Medulla oblongata (tissue), 1 donor: ENCODE data around the gene BCAS3.
"Not testable (repeated sequence)": the region's sequence is repeated elsewhere in the genome, so short reads cannot be mapped to it uniquely, and the experiment has no call there.

Source experiments
- DNase-seq: peaks from one replicate; pipeline ENCODE4 v3.0.0-alpha.2; 2015; ENCODE audit errors: extremely low spot score

BCAS3 gene

GRCh38 chr17:61000911-61001310 lies 323.3 kb downstream of the BCAS3 start:
- DNase-seq, result no peak

DNA sequence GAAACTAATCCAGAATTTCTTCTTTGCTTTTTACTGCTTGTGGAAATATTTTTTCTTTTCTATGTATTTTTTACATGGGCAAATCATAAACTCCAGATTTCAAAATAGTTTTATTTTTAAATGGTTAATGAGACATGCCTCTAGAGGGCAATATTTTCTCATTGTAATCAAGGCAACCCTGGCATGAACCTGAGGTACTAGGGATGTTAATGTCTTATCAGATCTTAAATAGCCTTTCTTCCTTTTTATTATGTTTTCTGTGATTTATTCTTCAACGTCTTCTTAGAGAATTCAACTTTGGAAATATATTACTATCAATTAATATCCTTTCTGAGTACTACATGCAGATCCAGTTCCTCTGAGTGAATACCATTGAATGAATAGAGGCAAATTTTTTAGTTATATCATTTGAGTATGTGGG lies 324.7 kb downstream of the BCAS3 start:
- DNase-seq, result peak; percentile 60

- DNase-seq, result no peak
Measured at GRCh38 chr17:61005358-61005757, 327.7 kb downstream of the BCAS3 start.

- DNase-seq, result not testable (repeated sequence)
Measured at GRCh38 chr17:61005958-61006357, 328.3 kb downstream of the BCAS3 start.

DNA sequence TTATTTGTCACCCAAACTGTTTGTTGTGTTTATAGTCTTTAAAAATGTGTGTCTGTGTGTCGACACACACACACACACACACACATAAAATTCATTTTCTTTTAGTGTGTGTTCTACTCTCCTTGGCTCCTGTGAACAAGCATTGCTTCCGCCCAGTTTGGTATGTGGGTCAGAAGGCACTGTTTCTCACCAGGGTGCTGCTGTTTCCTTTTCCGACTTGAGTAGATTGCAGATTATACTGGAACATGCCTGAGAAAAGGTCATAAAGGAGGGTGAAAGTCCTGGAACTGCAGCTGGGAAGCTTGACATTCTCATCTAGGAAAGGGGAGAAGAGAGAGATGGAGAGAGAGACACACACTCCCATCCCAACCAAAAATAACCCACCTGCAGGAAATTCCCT lies 330.3 kb downstream of the BCAS3 start:
- peak; percentile 21 for DNase-seq

DNA sequence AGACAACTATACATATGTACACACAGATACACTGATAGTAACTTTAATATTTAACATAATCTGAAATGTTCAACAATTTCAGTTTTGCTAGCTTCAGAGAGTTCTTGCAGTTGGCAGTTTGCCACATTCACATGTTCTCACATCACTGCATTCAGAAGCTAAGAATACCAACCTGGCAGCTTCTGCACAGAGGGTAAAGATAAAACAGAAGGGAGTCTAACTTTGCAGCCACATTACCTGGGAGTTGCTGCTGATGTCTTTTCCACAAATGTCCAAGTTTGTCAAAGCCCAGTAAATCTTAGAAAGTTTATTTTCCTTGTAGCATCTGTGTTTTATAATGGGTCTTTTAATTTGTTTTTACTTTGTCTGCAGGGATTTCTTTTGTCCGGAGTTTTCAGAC lies 332.0 kb downstream of the BCAS3 start:
- peak; percentile 12 for DNase-seq

GRCh38 chr17:61010661-61011170 lies 333.1 kb downstream of the BCAS3 start:
- no peak for DNase-seq

DNA sequence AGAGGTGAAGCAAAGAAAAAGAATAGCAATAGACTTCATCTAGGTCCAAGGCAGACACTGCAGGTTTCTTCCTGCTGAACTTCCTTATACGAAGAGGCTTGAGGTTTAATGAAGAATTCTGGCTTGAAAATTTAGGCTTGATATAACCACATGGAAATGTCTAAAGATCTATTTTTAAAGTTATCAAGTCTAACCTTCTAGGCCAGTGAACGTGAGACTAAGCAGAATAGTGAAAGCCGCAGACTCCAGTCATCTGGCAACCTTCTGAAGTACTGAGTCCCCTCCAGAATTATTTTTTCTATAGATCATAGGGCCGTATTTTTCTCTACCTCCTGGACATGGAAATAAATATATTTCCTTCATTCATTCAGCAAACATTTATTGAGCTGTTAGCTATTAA lies 333.6 kb downstream of the BCAS3 start:
- DNase-seq, result no peak

GRCh38 chr17:61015966-61016365 lies 338.3 kb downstream of the BCAS3 start:
- no peak for DNase-seq

- no peak for DNase-seq
Measured at GRCh38 chr17:61017317-61018006, 339.8 kb downstream of the BCAS3 start.

DNA sequence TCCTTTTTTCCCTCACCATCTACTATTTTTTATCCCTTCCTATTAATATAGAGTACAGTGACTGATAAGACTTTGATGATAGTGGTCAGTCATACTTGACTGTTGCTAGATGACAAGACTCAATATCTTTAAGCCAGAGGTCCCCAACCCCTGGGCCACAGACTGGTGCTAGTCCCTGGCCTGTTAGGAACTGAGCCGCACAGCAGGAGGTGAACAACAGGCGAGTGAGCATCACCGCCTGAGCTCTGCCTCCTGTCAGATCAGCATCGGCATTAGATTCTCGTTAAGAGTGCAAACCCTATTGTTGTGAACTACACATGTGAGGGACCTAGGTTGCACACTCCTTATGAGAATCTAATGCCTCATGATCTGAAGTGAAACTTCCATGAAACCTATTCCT lies 341.3 kb downstream of the BCAS3 start:
- no peak for DNase-seq

DNA sequence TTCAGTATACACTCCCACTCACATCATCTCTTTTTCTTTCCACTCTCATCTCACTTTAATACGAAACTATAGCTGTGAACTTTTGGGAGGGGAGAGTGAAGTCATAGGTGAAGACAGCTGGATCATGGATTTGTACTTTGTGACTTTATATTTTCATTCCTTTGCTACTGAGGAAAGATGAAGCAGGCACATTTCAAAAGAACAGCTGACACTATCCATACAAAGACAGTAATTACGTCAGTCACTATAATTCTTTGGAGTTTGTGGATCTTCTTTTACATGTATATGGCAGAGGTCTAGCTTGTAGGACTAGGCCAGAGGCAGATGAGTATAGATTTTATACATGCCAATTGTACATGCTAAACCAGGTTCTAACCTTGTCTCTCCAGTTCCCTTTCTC lies 346.3 kb downstream of the BCAS3 start:
- DNase-seq, result no peak

- DNase-seq, result no peak
Measured at GRCh38 chr17:61026818-61027217, 349.2 kb downstream of the BCAS3 start.

GRCh38 chr17:61029181-61029580 lies 351.5 kb downstream of the BCAS3 start:
- DNase-seq, result no peak

DNA sequence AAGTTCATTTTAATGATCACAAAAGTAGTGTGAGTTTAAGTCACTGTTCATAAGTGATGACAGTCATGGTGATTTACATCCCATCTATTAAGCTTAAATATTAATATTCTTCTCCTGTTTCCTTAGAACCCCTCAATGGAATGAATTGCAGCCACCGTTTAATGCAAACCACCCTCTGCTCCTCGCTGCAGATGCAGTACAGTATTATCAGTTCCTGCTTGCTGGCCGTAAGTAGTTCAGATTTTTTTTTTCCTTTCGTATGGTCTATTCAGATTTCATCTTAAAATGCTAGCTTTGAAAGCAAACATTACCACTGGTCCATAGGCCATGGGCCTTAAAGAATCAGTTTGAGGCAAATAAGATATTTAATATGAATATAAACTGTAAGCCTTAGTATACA lies 363.0 kb downstream of the BCAS3 start:
- no peak for DNase-seq

DNA sequence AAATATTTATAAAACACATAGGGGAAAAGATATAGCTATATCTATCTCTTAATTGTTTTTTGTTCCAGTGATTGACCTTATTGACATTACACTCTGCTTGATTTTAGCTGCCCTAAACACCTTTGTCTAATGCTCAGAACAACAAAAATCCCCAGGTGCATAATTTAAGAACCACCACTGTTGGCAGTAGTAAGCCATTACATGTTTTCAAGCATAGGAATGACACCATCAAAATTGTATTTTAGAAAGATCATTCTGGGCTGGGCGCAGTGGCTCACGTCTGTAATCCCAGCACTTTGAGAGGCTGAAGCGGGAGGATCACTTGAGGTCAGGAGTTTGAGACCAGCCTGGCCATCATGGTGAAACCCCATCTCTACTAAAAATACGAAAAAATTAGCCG lies 364.7 kb downstream of the BCAS3 start:
- DNase-seq, result not testable (repeated sequence)

GRCh38 chr17:61047515-61047914 lies 369.9 kb downstream of the BCAS3 start:
- DNase-seq, result no peak

GRCh38 chr17:61048376-61049106 lies 370.9 kb downstream of the BCAS3 start:
- DNase-seq, result no peak

- DNase-seq, result no peak
Measured at GRCh38 chr17:61053469-61053868, 375.8 kb downstream of the BCAS3 start.

DNA sequence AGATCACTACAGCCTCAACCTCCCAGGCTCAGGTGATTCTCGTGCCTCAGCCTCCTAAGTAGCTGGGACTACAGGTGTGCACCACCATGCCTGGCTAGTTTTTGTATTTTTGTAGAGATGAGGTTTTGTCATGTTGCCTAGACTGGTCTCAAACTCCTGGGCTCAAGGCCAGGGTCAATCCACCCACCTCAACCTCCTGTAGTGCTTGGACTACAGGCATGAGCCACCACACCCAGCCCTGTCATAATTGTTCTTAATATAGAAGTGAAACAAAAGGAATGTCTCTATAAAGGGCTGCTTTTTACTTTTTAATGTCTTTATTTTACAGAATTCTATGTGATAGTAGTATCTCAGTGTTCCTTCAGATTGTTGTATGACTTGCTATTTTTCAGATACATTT lies 376.8 kb downstream of the BCAS3 start:
- DNase-seq, result no peak

DNA sequence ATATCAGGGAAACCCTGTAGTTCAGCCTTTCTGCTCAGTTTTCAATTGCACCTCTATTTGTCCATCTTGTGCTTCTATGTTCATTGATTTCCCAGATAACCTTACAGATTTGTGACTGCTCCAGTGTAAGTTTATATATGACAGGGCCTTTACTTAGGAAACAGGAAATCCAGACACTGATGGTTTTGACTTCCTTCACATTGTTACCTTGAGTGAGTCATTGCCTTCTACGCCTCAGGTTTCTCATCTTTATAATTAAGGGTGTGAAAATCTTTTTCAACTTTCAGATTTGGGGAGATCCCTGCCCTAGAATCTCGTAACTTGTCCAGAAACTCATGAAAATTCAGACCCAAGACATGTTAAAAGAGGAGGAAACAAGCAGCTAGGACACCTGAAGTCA lies 379.6 kb downstream of the BCAS3 start:
- DNase-seq, result no peak

DNA sequence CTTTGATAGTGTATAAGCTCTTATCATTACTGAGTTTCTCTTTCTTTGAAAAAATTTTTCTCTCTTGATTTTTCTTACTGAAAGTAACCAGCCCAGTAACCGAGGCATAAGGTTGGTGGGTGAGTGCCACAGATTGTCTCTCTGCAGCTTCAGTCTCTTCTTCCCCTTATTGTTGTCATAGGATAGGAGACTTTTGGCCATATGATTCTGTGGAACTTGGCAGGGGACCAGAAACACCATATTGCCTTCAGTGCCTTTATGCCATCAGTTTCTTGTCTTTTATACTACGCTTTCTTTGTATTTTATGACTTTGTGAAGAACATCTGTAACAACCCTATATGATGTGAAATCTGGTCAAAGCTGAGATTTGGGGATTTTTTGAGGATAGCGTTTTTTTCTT lies 380.4 kb downstream of the BCAS3 start:
- DNase-seq, result no peak

GRCh38 chr17:61063528-61063927 lies 385.9 kb downstream of the BCAS3 start:
- no peak for DNase-seq
